ENCODE data around the gene PLA2G6.
A peak's percentile ranks its signal among the peaks of the same experiment; 100 is the strongest.

Gene PLA2G6

GRCh38 chr22:38215156-38216038 lies 33.8 kb upstream of the PLA2G6 start:
- DNase-seq (ENCODE audit: extremely low spot score, insufficient read length, low read depth): no peak
- FAIRE-seq: peak; percentile 9

GRCh38 chr22:38214302-38215056 lies 32.8 kb upstream of the PLA2G6 start:
- DNase-seq (ENCODE audit: extremely low spot score, insufficient read length, low read depth) (peak; percentile 71), FAIRE-seq (peak; percentile 80)

- peak; percentile 63 for FAIRE-seq
Measured at GRCh38 chr22:38213990-38214301, 32.3 kb upstream of the PLA2G6 start.

GRCh38 chr22:38213319-38213989 lies 31.8 kb upstream of the PLA2G6 start:
- DNase-seq (ENCODE audit: extremely low spot score, insufficient read length, low read depth): no peak
- peak; percentile 63 for FAIRE-seq

More at GRCh38 chr22:38213990-38214301, 32.3 kb upstream of the PLA2G6 start:
- no peak for DNase-seq (ENCODE audit: extremely low spot score, insufficient read length, low read depth)

GRCh38 chr22:38212442-38212841 lies 30.8 kb upstream of the PLA2G6 start:
- FAIRE-seq (no peak), DNase-seq (ENCODE audit: extremely low spot score, insufficient read length, low read depth) (no peak)

GRCh38 chr22:38211556-38211955 lies 29.9 kb upstream of the PLA2G6 start:
- DNase-seq (ENCODE audit: extremely low spot score, insufficient read length, low read depth) (no peak), FAIRE-seq (no peak)

GRCh38 chr22:38208551-38208968 lies 26.9 kb upstream of the PLA2G6 start:
- DNase-seq (ENCODE audit: extremely low spot score, insufficient read length, low read depth) (no peak), FAIRE-seq (no peak)

- FAIRE-seq: no peak
- no peak for DNase-seq (ENCODE audit: extremely low spot score, insufficient read length, low read depth)
Measured at GRCh38 chr22:38207898-38208432, 26.3 kb upstream of the PLA2G6 start.

- DNase-seq (ENCODE audit: extremely low spot score, insufficient read length, low read depth) (no peak), FAIRE-seq (no peak)
Measured at GRCh38 chr22:38205261-38206128, 23.9 kb upstream of the PLA2G6 start.

- FAIRE-seq (peak; percentile 95), DNase-seq (ENCODE audit: extremely low spot score, insufficient read length, low read depth) (no peak)
Measured at GRCh38 chr22:38204784-38205183, 23.2 kb upstream of the PLA2G6 start.

GRCh38 chr22:38203855-38204514 lies 22.4 kb upstream of the PLA2G6 start:
- DNase-seq (ENCODE audit: extremely low spot score, insufficient read length, low read depth): no peak

GRCh38 chr22:38203090-38203810 lies 21.6 kb upstream of the PLA2G6 start:
- FAIRE-seq: peak; percentile 91

More at GRCh38 chr22:38203855-38204514, 22.4 kb upstream of the PLA2G6 start:
- peak; percentile 68 for FAIRE-seq

GRCh38 chr22:38202437-38203089 lies 20.9 kb upstream of the PLA2G6 start:
- FAIRE-seq: peak; percentile 44
- DNase-seq (ENCODE audit: extremely low spot score, insufficient read length, low read depth): no peak

More at GRCh38 chr22:38203090-38203810, 21.6 kb upstream of the PLA2G6 start:
- no peak for DNase-seq (ENCODE audit: extremely low spot score, insufficient read length, low read depth)

GRCh38 chr22:38201711-38202436 lies 20.2 kb upstream of the PLA2G6 start, which contains the start of gene MAFF:
MAFF (plus strand) TSS chr22:38201994; CDS start chr22:38213854, 11,860 bp downstream.
- FAIRE-seq (peak; percentile 96), DNase-seq (ENCODE audit: extremely low spot score, insufficient read length, low read depth) (peak; percentile 86)

- no peak for FAIRE-seq
- no peak for DNase-seq (ENCODE audit: extremely low spot score, insufficient read length, low read depth)
Measured at GRCh38 chr22:38201371-38201710, 19.7 kb upstream of the PLA2G6 start.

- DNase-seq (ENCODE audit: extremely low spot score, insufficient read length, low read depth): no peak
- no peak for FAIRE-seq
Measured at GRCh38 chr22:38199826-38200559, 18.4 kb upstream of the PLA2G6 start.
